ENCODE data around the gene NTM. TPM values are rescaled to one million over a fixed set of nuclear protein-coding genes. Genes with fewer than 3 reads are reported as not detected.

NTM gene
- total and polyA plus RNA-seq, 2 of the 8 experiments (the other 6 are each of a cell fraction or from before 2014, with no cell fraction given) = 13.4 to 20.0 TPM

DNA sequence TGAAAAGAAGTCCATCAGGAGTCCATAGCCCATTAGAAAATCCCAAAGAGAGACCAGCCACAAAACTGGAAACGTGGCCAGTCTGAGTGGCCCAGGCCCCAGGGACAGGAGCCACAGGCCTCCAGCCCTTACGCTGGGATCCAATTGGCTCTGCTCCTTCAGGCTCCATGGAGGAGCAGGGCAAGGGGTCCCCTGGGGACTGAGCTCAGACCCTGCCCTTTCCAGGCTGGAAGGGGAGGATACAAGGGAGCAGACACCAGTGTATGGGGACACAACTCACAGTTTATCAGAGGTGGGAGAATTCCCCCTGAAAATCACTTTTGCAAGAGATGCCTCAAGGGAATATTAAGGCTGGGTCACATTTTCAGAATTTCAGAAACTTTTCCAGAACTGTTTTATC lies 227.5 kb downstream of the NTM start (continued):
- TF ChIP-seq, protein P1, sequence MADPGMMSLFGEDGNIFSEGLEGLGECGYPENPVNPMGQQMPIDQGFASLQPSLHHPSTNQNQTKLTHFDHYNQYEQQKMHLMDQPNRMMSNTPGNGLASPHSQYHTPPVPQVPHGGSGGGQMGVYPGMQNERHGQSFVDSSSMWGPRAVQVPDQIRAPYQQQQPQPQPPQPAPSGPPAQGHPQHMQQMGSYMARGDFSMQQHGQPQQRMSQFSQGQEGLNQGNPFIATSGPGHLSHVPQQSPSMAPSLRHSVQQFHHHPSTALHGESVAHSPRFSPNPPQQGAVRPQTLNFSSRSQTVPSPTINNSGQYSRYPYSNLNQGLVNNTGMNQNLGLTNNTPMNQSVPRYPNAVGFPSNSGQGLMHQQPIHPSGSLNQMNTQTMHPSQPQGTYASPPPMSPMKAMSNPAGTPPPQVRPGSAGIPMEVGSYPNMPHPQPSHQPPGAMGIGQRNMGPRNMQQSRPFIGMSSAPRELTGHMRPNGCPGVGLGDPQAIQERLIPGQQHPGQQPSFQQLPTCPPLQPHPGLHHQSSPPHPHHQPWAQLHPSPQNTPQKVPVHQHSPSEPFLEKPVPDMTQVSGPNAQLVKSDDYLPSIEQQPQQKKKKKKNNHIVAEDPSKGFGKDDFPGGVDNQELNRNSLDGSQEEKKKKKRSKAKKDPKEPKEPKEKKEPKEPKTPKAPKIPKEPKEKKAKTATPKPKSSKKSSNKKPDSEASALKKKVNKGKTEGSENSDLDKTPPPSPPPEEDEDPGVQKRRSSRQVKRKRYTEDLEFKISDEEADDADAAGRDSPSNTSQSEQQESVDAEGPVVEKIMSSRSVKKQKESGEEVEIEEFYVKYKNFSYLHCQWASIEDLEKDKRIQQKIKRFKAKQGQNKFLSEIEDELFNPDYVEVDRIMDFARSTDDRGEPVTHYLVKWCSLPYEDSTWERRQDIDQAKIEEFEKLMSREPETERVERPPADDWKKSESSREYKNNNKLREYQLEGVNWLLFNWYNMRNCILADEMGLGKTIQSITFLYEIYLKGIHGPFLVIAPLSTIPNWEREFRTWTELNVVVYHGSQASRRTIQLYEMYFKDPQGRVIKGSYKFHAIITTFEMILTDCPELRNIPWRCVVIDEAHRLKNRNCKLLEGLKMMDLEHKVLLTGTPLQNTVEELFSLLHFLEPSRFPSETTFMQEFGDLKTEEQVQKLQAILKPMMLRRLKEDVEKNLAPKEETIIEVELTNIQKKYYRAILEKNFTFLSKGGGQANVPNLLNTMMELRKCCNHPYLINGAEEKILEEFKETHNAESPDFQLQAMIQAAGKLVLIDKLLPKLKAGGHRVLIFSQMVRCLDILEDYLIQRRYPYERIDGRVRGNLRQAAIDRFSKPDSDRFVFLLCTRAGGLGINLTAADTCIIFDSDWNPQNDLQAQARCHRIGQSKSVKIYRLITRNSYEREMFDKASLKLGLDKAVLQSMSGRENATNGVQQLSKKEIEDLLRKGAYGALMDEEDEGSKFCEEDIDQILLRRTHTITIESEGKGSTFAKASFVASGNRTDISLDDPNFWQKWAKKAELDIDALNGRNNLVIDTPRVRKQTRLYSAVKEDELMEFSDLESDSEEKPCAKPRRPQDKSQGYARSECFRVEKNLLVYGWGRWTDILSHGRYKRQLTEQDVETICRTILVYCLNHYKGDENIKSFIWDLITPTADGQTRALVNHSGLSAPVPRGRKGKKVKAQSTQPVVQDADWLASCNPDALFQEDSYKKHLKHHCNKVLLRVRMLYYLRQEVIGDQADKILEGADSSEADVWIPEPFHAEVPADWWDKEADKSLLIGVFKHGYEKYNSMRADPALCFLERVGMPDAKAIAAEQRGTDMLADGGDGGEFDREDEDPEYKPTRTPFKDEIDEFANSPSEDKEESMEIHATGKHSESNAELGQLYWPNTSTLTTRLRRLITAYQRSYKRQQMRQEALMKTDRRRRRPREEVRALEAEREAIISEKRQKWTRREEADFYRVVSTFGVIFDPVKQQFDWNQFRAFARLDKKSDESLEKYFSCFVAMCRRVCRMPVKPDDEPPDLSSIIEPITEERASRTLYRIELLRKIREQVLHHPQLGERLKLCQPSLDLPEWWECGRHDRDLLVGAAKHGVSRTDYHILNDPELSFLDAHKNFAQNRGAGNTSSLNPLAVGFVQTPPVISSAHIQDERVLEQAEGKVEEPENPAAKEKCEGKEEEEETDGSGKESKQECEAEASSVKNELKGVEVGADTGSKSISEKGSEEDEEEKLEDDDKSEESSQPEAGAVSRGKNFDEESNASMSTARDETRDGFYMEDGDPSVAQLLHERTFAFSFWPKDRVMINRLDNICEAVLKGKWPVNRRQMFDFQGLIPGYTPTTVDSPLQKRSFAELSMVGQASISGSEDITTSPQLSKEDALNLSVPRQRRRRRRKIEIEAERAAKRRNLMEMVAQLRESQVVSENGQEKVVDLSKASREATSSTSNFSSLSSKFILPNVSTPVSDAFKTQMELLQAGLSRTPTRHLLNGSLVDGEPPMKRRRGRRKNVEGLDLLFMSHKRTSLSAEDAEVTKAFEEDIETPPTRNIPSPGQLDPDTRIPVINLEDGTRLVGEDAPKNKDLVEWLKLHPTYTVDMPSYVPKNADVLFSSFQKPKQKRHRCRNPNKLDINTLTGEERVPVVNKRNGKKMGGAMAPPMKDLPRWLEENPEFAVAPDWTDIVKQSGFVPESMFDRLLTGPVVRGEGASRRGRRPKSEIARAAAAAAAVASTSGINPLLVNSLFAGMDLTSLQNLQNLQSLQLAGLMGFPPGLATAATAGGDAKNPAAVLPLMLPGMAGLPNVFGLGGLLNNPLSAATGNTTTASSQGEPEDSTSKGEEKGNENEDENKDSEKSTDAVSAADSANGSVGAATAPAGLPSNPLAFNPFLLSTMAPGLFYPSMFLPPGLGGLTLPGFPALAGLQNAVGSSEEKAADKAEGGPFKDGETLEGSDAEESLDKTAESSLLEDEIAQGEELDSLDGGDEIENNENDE (IDR thresholded peaks at IDR 0.05; ENCODE audit: insufficient replicate concordance, low read length) = no peak
- TF ChIP-seq BRCA1 (IDR thresholded peaks at IDR 0.05; ENCODE audit: low read depth, low read length) = no peak
- 0 out of 2 replicates have a peak, but pooled peaks have one; percentile 5 for TF ChIP-seq EGR1 (IDR thresholded peaks at IDR 0.05; ENCODE audit: borderline replicate concordance, low read depth, low read length)
- no peak for TF ChIP-seq SAP30 (IDR thresholded peaks at IDR 0.05; ENCODE audit: insufficient read depth, insufficient replicate concordance, low read length)
